Adrenal gland (tissue), 5 donors: ENCODE data around the gene ZDHHC11B.

Source experiments
- CTCF ChIP-seq, 6 experiments: fragments of 450-650 bp in 4 of 6; fragments of 200-600 bp in 2 of 6; sonication (generic) in 1 of 6; IDR thresholded peaks; 1 replicate in 5 of 6; 2 replicates in 1 of 6; pipeline versions ENCODE4 v1.5.1 to v1.8.0; 2016 to 2021; ENCODE audit warnings: antibody characterized with exemption in 6 of 6, mild to moderate bottlenecking in 2 of 6, moderate library complexity in 1 of 6
- POLR2A ChIP-seq, 2 donors: fragments of 450-650 bp; IDR thresholded peaks; one replicate each; pipeline ENCODE4 v1.6.1; 2017; ENCODE audit warnings: antibody characterized with exemption in 2 of 2, mild to moderate bottlenecking in 2 of 2, moderate library complexity in 1 of 2
- donor health status: DM: no; HTN: no; CAD: no.

- TF ChIP-seq CTCF (IDR thresholded peaks at IDR 0.05), result no peak
- TF ChIP-seq POLR2A (IDR thresholded peaks at IDR 0.05), result no peak
Measured at GRCh38 chr5:820245-820644, 35.7 kb upstream of the ZDHHC11B start.
